GM19468 (cell line): ENCODE data around the gene LBP.
"Not testable (repeated sequence)": the region's sequence is repeated elsewhere in the genome, so short reads cannot be mapped to it uniquely, and the experiment has no call there.

Source experiments
- ATAC-seq: cut with Tn5 transposase; IDR thresholded peaks from one replicate; pipeline ENCODE4 v1.9.1; 2021; ENCODE audit warnings: mild to moderate bottlenecking, moderate library complexity, moderate number of reproducible peaks; ENCODE audit not compliant: unreplicated experiment; ENCODE audit errors: extremely low read depth

The LBP gene

DNA sequence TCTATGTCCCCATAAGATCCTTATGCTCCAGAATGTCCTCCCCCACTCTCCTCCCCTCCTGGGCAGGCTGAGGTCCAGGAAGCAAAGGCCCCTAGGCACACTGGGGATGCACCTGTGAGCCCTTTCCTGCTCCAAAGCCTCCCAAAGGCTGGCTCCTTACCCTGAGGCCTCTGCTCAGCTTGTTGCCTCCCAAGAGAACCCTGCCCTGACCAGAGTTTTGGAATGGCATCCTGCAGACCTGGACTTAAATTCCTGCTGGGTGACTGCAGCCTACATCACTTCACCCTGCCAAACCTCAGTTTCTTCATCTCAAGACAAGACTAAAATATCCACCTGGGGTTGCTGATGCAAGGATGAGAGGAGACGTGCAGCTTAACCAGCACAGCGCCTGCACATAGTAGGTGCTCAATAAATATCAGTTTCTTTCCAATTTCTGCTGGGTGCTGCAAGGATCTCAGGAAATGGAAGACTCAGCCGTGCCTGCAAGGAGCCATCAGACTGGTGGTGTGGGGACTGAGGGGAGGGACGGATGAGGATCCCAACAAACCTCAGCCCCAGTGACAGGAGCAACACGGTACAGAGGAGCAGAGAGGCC, 2.1 kb upstream of the LBP start:
- ATAC-seq = no peak

DNA sequence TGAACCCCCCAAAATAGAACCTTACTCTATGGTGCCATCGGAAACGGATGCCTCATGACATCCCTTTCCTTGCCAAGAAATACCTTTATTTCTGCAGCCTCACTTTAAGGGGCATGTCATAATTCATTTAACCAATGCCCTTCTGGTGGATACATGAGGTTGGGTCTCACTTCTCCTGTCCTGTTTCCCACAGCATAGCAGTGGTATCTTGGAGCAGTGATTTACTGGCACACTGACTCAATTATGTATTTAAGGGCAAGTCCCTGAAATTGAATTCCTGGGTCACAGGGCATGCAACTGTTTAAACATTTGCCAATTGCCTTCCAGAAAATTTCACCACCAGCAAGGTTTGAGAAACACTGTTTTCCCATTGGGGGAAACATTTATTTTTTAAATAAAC, 639 bp upstream of the LBP start:
- no peak for ATAC-seq

DNA sequence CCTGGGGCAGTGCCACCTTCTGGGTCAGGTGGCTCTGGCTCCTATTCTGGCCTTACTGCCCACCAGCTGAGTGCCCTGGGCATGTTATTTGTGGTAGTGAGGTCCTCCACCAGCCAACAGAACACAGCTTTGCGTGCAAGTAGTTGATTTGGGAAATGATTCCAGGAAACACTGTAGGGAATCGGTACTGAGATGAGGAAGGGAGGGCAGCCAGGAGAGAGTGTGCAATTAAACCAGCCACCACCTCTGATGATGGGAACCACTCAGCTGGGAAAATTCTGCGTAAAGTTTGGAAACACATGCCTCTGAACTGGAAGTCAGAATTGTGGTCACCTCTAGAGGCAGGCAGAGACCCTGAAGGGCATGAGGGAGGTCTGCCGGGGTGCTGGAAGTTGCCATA, 459 bp downstream of the LBP start:
- ATAC-seq = no peak

DNA sequence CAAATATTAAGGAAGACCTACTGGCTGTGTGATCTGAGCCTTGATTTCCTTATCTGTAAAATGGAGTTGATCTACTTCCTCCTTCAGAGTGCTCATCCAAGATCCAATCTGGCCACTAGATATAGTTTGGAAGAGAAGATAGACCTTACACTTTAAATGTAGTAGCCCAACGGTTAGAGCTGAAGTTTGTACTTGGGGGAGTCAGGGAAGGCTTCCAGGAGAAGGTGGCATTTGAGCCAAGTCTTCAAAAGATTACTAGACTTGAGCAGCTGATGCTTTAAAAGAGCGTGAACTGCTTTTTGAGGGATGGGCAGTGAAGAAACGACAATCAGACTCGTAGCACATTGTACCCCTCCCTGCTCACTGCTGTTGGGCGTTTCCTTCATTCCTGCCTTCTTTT, 3.6 kb downstream of the LBP start:
- ATAC-seq = no peak

DNA sequence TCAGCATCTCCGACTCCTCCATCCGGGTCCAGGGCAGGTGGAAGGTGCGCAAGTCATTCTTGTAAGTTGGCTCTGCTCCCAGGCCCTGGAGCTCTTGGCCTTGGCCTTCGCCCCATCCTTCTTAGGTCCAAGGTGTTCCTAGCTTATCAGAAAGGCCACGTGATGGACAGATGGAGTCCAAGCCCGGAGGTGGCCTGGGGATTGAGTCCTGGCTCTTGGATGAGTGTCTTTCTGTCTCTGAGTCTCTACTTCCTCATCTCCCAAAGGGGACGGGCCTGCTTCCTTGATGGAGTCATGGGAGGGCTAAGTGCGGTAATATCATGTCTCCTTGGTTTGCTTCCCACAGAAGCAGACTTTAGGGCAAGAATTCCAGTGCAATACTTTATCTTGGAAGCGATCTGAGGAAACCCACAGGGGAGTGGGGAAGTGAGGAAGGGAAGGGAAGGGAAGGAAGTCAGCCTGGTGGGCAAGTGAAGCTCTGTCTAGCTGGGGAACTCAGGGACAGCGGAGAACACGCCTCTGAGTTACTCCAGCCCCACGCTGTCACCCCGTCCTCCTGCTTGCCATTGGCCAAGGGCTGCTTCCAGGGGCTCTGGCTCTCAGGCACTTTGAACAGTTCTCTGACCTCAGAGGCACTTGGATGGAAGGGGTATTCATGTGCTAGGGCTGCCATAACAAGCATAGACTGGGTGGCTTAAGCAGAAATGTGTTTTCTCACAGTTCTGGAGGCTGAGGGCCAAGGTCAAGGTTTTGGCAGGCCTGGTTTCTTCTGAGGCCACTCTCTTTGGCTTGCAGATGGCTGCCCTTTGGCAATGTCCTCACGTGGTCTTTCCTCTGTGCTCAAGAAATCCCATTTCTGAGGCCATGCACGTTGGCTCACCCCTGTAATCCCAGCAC, 4.8 kb downstream of the LBP start:
- ATAC-seq = no peak

DNA sequence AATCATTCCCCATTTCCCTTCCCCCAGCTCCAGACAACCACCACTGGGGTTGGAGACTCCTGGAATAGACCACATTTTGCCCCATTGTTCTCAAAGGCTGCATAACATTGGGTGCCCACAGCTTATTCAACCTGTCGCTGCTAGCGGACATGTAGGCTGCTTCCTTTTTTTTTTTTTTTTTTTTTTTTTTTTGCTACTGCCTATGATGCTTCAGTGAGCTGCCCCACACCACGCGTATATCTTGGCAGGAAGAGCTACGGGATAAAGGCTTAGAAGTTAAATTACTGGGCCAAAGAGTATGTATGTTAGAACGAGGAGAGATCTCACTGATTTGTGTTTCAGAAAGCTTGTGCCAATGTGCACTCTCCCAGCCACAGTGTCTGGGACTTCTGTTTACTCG, 7.0 kb downstream of the LBP start:
- no peak for ATAC-seq

DNA sequence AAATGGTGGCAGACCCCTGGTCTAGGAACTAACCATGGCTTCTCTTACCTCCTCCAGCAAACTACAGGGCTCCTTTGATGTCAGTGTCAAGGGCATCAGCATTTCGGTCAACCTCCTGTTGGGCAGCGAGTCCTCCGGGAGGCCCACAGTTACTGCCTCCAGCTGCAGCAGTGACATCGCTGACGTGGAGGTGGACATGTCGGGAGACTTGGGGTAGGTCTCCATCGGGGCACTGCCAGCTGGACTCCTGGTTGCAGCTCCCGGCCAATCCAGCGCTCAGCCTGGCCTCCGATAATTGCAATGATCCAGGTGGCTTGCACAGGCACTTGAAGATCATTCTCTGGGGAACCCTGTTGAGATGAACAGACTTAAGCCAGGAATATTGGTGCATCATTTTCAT, 7.9 kb downstream of the LBP start:
- no peak for ATAC-seq

DNA sequence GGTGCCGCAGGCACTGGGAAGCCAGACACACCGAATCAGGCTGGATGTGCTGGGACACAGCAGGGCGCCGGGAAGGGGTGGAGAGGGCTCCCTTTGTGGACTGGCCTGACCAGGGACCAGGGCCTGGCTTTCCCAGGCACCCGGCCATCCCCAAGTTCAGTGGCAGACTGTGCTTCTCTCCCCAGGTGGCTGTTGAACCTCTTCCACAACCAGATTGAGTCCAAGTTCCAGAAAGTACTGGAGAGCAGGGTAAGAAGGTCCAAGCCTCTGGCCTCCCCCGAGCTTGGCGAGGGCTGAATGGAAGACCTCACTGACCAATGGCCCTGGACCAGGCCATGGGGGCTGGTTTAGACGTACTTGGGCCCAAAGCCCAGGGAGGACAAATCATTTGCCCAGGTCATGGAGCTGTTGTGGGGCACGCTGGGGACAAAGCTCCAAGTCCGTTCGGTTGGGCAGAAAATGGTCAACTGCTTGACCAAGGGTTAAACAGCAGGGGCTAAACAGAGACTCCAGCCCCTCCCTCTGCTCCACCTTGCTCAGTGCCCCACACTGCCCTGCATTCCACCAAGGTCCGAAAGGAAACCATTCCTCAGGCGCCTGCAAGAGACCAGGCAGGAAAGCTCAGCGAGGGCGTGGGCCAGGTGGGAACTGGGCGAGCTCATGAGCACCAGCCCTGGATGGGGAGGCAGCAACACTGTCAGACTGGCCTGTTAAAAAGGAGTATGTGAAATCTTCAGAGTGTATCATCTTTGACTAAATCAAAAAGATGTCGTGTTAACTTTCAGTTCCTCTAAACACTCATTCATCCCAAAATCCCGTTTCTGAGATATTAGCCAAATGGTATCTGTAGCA, 9.1 kb downstream of the LBP start:
- ATAC-seq = no peak

DNA sequence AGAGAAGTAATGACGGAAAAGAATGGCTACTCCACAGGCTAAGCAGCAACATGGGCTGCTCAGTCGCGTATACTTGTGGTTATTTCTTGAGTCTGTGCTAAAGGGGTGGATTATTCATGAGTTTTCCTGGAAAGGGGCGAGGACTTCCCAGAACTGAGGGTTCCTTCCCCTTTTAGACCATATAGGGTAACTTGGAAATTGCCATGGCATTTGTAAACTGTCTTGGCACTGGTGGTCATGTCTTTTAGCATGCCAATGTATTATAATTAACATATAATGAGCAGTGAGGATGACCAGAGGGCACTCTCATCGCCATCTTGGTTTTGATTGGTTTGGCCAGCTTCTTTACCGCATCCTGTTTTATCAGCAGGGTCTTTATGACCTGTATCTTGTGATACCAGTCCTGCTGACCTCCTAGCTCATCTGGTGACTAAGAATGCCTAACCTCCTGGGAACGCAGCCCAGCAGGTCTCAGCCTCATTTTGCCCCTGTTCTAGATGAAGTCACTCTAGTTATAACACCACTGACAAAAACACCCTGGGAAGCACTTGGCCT, 11.4 kb downstream of the LBP start:
- no peak for ATAC-seq

DNA sequence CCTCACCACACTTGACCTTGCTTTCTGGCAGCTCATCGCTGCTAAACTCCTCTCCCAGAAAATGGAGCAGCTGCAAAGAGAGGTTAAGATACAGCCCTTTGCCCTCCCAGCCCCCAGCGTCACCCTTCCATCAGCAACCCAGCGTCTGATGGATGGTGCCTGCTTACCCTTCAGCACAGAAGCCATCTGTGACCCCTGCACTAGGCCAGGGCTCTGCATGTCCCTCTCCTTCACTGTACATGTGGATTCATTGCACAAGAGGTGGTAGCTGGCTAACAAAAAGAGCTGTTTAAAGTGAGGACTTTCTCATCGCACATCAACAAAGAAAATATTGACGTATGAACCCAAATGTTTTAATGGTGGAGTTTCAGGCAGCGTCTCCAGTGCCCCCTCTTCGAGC, 12.3 kb downstream of the LBP start:
- ATAC-seq = no peak

DNA sequence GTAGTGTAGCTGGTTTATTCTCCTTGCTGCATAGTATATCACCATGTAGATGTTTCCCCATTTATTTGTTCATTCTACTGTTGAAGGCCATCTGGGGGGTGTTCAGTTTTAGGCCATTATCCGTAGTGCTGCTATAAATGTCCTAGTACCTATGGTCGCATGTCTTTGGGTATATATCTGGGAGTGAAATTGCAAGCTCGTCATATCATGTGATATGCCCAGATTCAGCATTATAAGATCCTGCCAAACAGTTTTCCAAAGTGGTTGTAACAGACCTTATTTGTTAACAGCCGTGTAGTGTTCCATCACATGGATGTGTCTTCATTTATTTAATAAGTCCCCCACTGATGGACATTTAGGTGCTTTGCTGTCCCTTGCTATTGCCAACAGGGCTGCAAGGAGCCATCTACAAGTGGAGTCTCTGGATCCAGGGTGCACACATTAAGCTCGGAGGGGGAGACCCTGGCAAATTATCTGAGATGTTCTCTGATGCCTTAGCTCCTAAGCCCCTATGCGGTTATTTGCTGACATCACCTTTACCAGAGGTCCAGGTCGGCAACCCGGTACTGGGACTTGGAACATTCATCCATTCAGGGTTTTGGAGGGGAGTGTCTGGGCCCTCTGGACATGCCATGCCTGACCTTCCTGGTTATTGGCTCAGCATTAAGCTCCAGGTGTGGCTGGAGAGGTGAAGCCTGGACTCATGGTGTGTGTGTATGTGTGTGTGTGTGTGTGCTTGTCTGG, 16.9 kb downstream of the LBP start:
- ATAC-seq = no peak

DNA sequence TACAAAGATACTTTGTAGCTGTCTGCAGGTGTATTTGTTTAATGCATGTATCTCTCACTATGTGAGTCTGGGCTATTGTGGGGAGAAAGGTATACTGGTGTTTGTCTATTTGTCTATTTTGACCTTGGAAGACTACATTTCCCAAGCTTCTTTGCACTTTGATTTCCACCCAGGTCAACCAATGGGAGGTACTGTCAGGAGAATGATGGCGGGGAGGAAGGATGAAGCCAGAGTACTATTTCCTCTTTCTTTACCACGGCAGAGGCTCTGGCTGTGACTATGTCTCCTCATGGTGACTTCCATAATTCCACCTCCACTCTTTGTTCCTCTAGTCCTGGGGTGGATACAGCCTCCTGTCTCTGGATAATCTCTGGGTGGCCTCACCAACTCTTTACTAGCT, 23.1 kb downstream of the LBP start:
- ATAC-seq = no peak

DNA sequence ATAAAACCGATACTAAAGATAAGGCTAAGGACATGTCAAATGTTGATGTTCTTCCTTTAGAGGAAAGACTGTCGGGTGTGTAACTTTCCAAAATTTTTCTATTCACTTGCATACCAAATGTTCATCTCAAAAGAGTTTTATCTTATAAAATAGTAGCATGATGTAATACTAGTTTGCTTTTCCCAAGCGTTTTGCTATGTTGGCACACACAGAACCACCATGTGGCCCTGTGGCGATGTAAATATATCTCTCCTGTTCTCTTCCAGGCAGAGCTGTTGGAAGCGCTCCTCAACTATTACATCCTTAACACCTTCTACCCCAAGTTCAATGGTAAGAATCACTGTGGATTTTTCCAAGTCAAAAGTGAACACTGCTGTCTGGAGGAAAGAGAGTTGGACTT, 26.5 kb downstream of the LBP start:
- ATAC-seq = no peak

DNA sequence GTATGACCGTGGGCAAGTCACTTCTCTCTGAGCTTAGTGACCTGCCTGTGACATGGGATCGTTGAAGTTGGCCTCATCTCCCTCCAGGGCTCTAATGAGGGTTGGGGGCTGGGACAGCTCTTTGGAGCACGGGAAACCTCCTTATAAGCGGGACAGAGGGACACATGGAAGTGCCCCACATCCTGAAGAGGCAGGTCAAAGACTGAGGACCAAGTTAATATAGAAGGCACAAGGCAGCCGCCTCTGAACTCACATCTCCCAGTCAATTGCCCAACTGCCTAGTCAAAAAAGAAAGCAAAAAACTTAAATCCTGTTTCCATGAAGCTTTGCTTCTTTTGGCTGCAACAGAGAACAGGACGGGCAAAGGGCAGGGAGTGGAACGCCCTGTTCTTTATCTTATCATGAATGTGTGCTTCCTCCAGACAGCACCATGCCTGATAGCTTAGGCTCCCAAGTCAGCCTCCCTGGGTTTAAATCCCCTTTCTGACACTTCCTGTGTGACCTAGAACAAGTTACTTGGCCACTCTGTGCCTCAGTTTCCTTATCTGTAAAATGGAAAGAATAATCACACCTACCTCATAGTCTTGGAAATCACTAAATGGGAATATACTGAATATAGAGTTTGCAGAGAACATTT, 27.1 kb downstream of the LBP start:
- ATAC-seq = no peak

DNA sequence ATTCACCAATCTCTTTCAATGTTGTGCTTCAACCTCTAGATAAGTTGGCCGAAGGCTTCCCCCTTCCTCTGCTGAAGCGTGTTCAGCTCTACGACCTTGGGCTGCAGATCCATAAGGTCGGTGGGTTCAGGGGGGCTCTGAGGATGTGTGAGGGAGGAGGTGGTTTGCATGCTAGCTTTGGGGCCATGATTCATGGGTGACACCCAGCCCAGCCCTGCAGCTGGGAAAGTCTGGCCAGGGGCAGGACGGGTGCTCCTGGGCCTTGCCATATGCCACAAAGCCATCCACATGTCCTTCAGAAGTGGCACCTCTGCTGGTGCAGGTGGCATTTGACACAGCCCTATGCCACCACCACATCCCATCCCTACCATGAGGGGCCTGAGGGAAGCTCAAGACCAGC, 27.6 kb downstream of the LBP start:
- no peak for ATAC-seq

DNA sequence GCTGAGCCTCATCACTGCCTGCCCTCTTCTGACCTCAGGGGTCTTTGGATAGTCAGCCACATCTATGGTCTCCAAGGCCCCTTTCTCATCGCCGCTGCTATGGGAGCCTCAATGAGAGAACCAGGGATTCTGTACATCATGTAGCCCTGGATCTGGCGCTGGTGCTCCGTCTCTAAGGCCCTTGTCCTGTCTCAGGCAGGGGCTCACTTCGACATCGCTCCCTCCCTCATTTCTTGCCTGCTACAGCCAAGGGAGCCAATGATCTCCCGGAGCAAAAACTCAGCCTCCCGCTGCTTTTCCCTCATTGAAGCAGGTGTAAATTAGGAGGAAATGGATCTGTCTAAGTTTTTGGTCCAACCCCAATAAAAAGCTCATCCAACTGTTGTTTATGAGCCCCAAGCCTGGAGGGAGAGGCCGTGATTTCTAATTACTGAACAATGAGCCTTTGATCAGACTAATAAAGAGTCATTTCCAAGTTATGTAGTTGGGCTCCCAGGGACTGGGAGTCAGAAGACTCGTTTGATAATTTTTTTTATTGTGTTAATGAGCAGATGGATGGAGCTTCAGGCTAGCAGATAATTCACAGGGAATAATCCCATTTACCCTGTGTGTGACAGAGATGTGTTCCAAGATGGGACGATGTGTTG, 30.9 kb downstream of the LBP start:
- ATAC-seq = no peak

DNA sequence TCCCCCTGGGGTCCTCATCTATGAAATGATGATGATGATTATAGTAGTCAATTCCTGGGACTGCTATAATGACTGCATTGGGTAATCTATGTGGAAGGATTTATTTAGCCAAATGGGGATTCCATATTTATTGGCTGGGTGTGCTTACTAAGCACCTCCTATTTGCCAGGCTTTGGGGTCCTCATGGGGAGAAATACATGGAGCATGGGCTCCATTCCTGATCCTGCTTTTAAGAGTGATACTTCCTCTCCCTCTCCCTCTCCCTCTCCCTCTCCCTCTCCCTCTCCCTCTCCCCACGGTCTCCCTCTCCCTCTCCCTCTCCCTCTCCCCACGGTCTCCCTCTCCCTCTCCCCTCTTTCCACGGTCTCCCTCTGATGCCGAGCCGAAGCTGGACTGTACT, 31.6 kb downstream of the LBP start:
- ATAC-seq = not testable (repeated sequence)

DNA sequence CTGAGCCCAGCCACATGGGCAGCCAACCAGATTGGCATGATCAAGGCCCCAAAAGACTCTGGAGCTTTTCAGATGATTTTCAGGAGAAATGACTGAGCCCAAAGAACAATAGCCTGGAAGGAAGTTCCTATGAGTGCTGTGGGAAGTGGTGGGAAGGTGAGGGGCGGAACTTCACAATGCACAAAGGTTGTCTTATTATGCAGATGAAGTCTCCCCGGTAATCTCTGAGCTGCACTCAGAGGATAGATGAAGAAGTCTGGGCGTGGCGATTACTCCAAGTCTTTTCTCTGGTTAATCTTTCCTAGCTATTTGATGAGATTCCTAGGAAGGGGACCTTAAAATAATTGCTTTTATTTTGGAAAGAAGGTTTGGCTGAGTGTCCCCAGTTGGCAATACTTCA, 36.9 kb downstream of the LBP start:
- no peak for ATAC-seq

DNA sequence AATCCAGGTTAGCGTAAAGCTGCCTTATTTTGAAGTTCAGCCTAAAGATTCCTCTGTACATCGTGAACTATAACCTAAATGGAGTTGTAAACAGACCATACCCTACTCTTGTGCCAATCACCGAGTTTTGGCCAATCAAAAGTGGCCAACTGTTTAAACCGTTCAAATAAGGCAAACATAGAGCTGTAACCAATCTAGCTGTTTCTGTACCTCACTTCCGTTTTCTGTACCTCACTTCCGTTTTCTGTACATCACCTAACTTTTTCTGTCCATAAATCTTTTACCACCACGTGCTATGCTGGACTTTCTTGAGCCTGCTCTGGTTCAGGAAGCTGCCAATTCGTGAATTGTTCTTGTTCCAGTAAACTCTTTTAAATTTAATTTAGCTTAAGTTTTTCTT, 39.7 kb downstream of the LBP start:
- no peak for ATAC-seq
